CD4-positive, alpha-beta T cell treated with Interleukin-1 beta for 1 hour (primary cell): ENCODE results near the gene MRPL30.
"Not testable (repeated sequence)": the region's sequence is repeated elsewhere in the genome, so short reads cannot be mapped to it uniquely, and the experiment has no call there.

Source experiments
- DNase-seq, 2 donors: peaks; one replicate each; pipeline ENCODE4 v3.0.0-alpha.2; 2020 to 2022

The MRPL30 gene

GRCh38 chr2:99187011-99187410, 6.0 kb downstream of the MRPL30 start:
- DNase-seq = no peak

- no peak for DNase-seq
Observed at GRCh38 chr2:99188357-99188756, 7.4 kb downstream of the MRPL30 start.

DNA sequence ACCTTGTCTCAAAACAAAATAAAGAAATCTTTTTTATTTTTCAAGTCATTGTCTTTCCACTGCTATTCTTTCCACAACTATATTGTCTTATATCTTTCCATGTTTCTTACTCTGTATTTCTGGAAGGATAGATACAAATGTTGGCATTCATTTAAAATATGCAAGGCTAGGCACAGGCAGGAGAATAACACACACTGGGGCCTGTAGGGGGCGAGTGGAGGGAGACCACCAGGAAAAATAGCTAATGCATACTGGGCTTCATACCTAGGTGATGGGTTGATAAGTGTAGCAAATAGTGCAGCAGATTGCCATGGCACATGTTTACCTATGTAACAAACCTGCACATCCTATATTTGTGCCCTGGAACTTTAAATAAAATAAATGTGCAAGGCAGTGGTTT, 9.6 kb downstream of the MRPL30 start:
- no peak for DNase-seq

GRCh38 chr2:99192364-99192763, 11.4 kb downstream of the MRPL30 start:
- not testable (repeated sequence) for DNase-seq

DNA sequence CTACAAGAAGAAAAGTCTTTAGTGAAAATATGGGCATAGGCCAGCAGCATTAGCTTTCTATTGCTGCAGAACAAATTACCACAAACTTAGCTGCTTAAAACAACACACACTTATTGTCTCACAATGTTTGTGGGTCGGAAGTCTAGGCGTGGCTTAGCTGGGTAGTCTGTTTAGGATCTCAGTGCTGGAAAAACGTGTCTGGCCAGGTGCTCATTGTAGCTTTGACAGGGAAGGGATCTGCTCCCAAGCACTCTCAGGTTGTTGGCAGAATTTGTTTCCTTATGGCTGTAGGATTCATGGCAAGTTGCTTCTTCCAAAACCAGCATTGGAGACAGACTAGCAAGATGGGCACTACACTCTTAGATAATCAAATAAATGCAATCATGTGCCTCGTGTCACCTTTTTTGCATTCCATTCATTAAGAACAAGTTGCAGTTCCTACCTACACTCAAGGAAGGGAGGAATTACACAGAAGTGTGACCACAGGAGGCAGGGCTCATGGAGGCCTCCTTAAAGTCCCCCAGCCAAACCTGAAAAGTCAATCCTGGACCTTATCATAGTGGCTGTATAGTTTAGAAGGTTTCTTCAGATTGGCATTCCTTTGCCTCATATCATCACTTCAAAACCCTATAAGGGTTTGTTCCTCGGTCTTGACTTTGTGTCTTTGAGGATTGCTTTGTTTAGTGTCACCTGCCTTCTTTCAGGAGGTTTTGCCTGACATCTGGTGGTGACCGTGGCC, 17.3 kb downstream of the MRPL30 start:
- no peak for DNase-seq

DNA sequence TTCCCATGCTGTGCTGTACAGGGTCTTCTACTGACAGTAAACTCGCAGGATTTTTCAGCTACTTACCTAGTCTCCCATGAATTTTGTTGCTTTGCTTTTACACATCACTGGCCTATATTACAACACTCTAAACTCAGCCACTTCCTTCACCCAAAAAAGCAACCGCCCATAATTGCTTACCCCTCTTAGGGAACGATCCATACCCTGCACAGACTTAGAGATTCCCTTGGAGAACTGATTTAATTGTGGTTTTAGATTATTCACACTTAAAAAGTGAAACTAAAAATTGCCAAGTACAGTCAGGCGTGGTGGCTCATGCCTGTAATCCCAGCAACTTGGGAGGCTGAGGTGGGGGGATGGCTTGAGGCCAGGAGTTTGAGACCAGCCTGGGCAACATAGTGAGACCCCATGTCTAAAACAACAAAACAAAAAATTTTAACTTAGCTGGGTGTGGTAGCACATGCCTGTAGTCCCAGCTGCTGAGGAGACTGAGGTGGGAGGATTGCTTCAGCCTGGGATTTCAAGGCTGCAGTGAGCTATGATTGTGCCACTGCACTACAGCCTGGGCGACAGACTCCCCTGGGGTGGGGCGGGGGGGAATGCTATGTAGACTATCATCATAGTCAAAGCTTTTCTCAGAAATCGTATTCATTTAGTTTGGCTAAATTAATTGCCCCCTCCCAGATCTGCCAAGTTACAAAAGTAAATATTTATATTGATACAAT, 19.3 kb downstream of the MRPL30 start:
- DNase-seq = no peak

DNA sequence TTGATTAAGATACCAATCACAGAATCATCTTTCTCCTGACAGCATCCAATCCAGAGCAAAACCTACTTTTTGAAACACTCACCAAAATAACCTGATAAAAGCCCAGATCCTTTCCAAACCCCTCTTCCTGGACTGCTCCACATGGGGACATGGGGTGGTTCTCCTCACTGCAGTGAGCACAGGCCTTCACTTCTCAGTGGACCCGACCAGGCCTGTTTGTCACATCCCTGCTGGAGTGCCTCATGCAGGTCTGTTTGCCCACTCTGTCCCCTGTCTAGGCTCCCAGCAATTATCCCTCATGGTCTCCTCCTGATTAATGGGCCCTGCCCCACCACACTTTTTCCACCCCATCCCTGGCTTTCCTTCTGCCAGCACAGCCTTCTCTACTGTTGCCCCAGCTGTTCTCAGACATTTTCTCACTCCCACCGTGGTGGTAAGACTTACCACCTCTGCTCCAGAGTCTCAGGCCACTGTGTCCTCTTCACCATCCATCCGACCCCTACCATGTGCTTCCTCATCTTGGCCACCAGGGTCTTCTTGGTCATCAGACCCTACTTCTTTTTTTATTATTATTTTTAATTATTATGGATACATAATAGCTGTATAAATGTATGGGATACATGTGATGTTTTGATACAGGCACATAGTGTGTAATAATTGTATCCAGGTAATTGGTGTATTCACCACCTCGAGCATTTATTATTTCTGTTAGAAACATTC, 21.1 kb downstream of the MRPL30 start:
- DNase-seq = no peak

DNA sequence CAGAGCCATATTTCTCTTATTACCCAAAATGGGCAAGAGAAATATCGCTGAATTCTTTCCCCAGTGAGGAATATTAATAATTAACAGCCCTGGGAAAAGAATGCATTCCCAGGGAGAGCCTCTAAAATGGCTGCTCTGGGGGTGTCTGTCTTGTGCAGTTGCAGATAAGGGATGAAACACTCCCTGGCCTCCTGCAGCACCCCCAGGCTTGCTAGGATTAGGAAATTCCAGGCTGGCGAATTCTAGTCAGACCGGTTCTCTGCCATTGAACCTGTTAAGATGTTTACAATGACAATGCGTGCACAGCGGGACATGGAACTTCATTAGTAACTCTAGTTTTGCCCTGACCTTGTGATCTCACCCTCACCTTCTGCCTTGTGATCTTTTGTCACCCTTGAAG, 24.5 kb downstream of the MRPL30 start:
- no peak for DNase-seq

DNA sequence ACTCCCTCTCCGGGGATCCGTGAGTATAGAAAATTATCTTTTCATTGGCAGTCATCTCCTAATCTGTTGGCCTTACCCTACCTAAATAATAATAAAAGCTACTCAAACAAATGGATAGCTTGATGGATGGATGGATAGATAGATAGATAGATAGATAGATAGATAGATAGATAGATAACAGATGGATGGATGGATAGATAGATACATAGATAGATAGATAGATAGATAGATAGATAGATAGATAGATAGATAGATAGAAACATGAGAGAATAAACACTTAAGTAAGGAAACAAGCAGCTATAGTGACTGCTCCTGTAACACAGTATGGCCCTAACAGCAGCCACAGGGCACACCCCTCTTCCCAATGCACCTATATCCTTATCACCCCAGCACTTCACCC, 35.1 kb downstream of the MRPL30 start:
- no peak for DNase-seq

- DNase-seq = no peak
Observed at GRCh38 chr2:99217929-99218501, 37.0 kb downstream of the MRPL30 start.

- not testable (repeated sequence) for DNase-seq
Observed at GRCh38 chr2:99233177-99233576, 52.2 kb downstream of the MRPL30 start.

GRCh38 chr2:99238599-99238998, 57.6 kb downstream of the MRPL30 start:
- DNase-seq = no peak

- no peak for DNase-seq
Observed at GRCh38 chr2:99240431-99240830, 59.4 kb downstream of the MRPL30 start.

DNA sequence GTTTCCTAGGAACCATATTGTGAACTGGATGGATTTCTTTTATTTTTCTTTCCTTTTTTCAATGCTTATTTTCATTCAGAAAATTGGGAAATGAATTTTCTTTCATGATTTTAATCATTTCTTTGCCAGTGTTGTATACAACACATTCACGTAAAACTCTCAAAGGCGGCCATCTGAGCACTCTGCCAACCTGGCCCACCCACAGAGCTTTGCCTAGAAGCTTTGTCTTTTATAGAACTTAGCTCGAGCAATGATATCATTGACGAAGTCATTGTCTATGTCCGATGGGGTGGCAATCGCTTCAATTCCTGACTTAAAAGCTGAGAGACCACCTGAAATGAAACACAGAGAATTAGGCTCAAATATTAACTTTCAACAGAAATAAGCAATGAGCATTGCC, 61.2 kb downstream of the MRPL30 start:
- no peak for DNase-seq
